Spleen (tissue), 7 donors: Measurements from ENCODE around the gene HMCN2.

Source experiments
- POLR2A ChIP-seq, 3 donors: fragments of 450-650 bp; IDR thresholded peaks; one replicate each; pipeline ENCODE4 v1.5.1; 2017; ENCODE audit warnings: antibody characterized with exemption in 3 of 3, mild to moderate bottlenecking in 1 of 3
- POLR2AphosphoS5 ChIP-seq, 3 donors: sonication (generic); formaldehyde crosslinking; IDR thresholded peaks; one replicate each; pipeline ENCODE4 v1.5.1; 2017; ENCODE audit warnings: antibody characterized with exemption in 3 of 3
- TF ChIP-seq, protein P1 (sequence below), 11 experiments: fragments of 200-600 bp in 7 of 11; fragments of 450-650 bp in 4 of 11; sonication (generic) in 4 of 11; IDR thresholded peaks in 8 of 11; conservative IDR thresholded peaks in 3 of 11; 1 replicate in 7 of 11; 2 replicates in 4 of 11; pipeline versions ENCODE4 v1.4.0 to v1.8.0; 2016 to 2021; ENCODE audit warnings: antibody characterized with exemption in 11 of 11, inconsistent platforms in 4 of 11, mild to moderate bottlenecking in 1 of 11
- donor health status: DM: no; HTN: no; CAD: no; lungs with moderate emphysema.
- donor health status: DM: no; HTN: no; CAD: no.
- donor health status: DM: no; HTN: no; CAD: no.

GRCh38 chr9:130319944-130320712, 54.6 kb downstream of the HMCN2 start:
- TF ChIP-seq, protein P1, sequence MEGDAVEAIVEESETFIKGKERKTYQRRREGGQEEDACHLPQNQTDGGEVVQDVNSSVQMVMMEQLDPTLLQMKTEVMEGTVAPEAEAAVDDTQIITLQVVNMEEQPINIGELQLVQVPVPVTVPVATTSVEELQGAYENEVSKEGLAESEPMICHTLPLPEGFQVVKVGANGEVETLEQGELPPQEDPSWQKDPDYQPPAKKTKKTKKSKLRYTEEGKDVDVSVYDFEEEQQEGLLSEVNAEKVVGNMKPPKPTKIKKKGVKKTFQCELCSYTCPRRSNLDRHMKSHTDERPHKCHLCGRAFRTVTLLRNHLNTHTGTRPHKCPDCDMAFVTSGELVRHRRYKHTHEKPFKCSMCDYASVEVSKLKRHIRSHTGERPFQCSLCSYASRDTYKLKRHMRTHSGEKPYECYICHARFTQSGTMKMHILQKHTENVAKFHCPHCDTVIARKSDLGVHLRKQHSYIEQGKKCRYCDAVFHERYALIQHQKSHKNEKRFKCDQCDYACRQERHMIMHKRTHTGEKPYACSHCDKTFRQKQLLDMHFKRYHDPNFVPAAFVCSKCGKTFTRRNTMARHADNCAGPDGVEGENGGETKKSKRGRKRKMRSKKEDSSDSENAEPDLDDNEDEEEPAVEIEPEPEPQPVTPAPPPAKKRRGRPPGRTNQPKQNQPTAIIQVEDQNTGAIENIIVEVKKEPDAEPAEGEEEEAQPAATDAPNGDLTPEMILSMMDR (IDR thresholded peaks at IDR 0.05 in 8 of 11, conservative IDR thresholded peaks at IDR 0.05 in 3 of 11), result no peak
- TF ChIP-seq POLR2AphosphoS5 (IDR thresholded peaks at IDR 0.05) (no peak), POLR2A (IDR thresholded peaks at IDR 0.05) (no peak)
